Measurements from ENCODE around the gene MPL. TPM values are rescaled to one million over a fixed set of nuclear protein-coding genes. Genes with fewer than 3 reads are reported as not detected.

MPL gene
- total RNA-seq, 1 experiment from 2014 or later = not detected

DNA sequence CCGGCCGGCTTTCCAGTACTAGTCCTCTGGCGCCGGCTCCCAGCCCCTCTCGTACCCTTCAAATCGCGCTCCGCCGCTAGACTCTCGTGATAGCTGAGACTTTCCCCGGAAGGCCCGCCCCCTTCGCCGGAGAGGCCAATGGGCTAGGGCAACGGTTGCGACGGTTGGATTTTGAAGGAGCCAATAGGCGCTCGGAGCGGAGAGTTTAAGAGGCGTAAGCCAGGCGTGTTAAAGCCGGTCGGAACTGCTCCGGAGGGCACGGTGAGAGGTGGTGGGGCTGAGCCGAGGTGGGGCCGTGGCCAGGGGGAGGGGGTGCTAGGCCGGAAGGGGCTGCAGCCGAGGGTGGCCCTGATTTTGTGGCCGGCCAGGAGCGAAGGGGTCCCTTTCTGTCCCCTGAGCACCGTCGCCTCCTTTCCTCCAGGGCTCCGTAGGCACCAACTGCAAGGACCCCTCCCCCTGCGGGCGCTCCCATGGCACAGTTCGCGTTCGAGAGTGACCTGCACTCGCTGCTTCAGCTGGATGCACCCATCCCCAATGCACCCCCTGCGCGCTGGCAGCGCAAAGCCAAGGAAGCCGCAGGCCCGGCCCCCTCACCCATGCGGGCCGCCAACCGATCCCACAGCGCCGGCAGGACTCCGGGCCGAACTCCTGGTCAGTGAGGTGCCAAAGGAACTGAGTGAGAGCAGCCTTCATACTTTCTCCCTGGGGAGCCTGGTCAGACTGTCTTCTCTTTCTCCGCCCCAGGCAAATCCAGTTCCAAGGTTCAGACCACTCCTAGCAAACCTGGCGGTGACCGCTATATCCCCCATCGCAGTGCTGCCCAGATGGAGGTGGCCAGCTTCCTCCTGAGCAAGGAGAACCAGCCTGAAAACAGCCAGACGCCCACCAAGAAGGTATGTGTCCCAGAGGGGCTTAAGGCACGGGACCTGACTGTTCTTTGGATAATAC, 21.4 kb downstream of the MPL start, which contains the start of gene CDC20 (continued):
- no peak for TF ChIP-seq JUND (IDR thresholded peaks at IDR 0.05)
- no peak for TF ChIP-seq EGR1 (IDR thresholded peaks at IDR 0.05; ENCODE audit: low read depth)
- no peak for TF ChIP-seq SRF (IDR thresholded peaks at IDR 0.05; ENCODE audit: low read depth)
- no peak for TF ChIP-seq RAD21 (IDR thresholded peaks at IDR 0.05; ENCODE audit: low read depth)
- no peak for TF ChIP-seq TCF7L2 (IDR thresholded peaks at IDR 0.05; ENCODE audit: borderline replicate concordance, extremely low read depth, insufficient read depth, insufficient read length)
- no peak for TF ChIP-seq CEBPB (IDR thresholded peaks at IDR 0.05; ENCODE audit: low read depth)
- TF ChIP-seq, protein P1, sequence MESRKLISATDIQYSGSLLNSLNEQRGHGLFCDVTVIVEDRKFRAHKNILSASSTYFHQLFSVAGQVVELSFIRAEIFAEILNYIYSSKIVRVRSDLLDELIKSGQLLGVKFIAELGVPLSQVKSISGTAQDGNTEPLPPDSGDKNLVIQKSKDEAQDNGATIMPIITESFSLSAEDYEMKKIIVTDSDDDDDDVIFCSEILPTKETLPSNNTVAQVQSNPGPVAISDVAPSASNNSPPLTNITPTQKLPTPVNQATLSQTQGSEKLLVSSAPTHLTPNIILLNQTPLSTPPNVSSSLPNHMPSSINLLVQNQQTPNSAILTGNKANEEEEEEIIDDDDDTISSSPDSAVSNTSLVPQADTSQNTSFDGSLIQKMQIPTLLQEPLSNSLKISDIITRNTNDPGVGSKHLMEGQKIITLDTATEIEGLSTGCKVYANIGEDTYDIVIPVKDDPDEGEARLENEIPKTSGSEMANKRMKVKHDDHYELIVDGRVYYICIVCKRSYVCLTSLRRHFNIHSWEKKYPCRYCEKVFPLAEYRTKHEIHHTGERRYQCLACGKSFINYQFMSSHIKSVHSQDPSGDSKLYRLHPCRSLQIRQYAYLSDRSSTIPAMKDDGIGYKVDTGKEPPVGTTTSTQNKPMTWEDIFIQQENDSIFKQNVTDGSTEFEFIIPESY (IDR thresholded peaks at IDR 0.05; ENCODE audit: extremely low read depth, insufficient replicate concordance, low read length) = peak; percentile 97
- peak; percentile 34 for TF ChIP-seq YY1 (IDR thresholded peaks at IDR 0.05; ENCODE audit: extremely low read depth, insufficient replicate concordance, low read depth, low read length)
- no peak for TF ChIP-seq SP1 (IDR thresholded peaks at IDR 0.05; ENCODE audit: low read depth)
- TF ChIP-seq POLR2AphosphoS5 (IDR thresholded peaks at IDR 0.05; ENCODE audit: low read depth, low read length) = peak; percentile 80
- TF ChIP-seq ELF1 (IDR thresholded peaks at IDR 0.05; ENCODE audit: borderline replicate concordance, low read depth) = no peak
- no peak for TF ChIP-seq FOSL1 (IDR thresholded peaks at IDR 0.05; ENCODE audit: low read depth)
